HCT116 (cell line): ENCODE results near the gene NANOGP8. TPM values are rescaled to one million over a fixed set of nuclear protein-coding genes. Genes with fewer than 3 reads are reported as not detected.

Experiments
- ATAC-seq: fragments of 200-7000 bp; cut with Tn5 transposase; 2 replicates; pipeline ENCODE4 v1.9.1; 2020; ENCODE audit warnings: mild to moderate bottlenecking, moderate library complexity
- BruUV-seq: library from RNA; stranded (reverse); fragments of 400-500 nt; replicated peaks from 2 replicates; lab custom pipeline; 2021; lab: Mats Ljungman, UMichigan
- CTCF ChIA-PET: fragments of 300-600 bp; sonication (Branson Sonifier 250); formaldehyde crosslinking; loops from one replicate; lab custom pipeline; 2021; ENCODE audit warnings: antibody characterized with exemption; lab: Charles Lee
- POLR2A ChIA-PET: fragments of 300-600, 350-600 bp; sonication (Branson Sonifier 250); formaldehyde crosslinking; loops from one replicate; lab custom pipeline; 2021; ENCODE audit warnings: antibody characterized with exemption; lab: Charles Lee
- RAD21 ChIA-PET, 2 experiments: fragments of 300-600 bp; sonication (Branson Sonifier 250); formaldehyde crosslinking; loops; one replicate each; lab custom pipeline; 2023; ENCODE audit warnings: low total read pairs in 2 of 2; ENCODE audit not compliant: uncharacterized antibody in 2 of 2, unreplicated experiment in 2 of 2, low non-redundant PET in 1 of 2; lab: Charles Lee
- DNase-seq: peaks from one replicate; pipeline ENCODE4 v3.0.0-alpha.2; 2010; ENCODE audit warnings: low read depth, low spot score
- H2AFZ ChIP-seq: fragments of 200-600 bp; shearing (Covaris generic), sonication (generic); 2 replicates; pipeline ENCODE4 v1.6.1; 2017; ENCODE audit warnings: low read depth, mixed run types, mixed read lengths, antibody characterized with exemption, low read length; ENCODE audit not compliant: poor library complexity, severe bottlenecking
- H3K27ac ChIP-seq: 2 replicates; pipeline ENCODE4 v1.5.1; 2012; ENCODE audit warnings: low read depth, low read length
- H3K27me3 ChIP-seq: fragments of 200-600 bp; sonication (generic); 2 replicates; pipeline ENCODE4 v1.6.1; 2016; ENCODE audit warnings: mixed run types, low read length, mixed read lengths; ENCODE audit not compliant: insufficient read depth
- H3K36me3 ChIP-seq, 2 experiments: fragments of 200-500 bp in 1 of 2; fragments of 200-600 bp in 1 of 2; sonication (Bioruptor generic) in 1 of 2; sonication (generic) in 1 of 2; 2 replicates each; pipeline versions ENCODE4 v1.5.1 to v1.6.1; 2014 to 2016; ENCODE audit warnings: low read length in 2 of 2, inconsistent platforms in 1 of 2, mixed read lengths in 1 of 2, mixed run types in 1 of 2; ENCODE audit not compliant: insufficient read depth in 2 of 2, control insufficient read depth in 1 of 2
- H3K4me1 ChIP-seq, 2 experiments: fragments of 200-600 bp in 1 of 2; sonication (generic) in 1 of 2; 2 replicates each; pipeline versions ENCODE4 v1.5.1 to v1.6.1; 2012 to 2017; ENCODE audit warnings: low read length in 2 of 2, inconsistent platforms in 1 of 2, mild to moderate bottlenecking in 1 of 2, mixed read lengths in 1 of 2, mixed run types in 1 of 2, moderate library complexity in 1 of 2; ENCODE audit not compliant: insufficient read depth in 2 of 2, control insufficient read depth in 1 of 2
- H3K4me2 ChIP-seq: fragments of 200-600 bp; sonication (generic); 2 replicates; pipeline ENCODE4 v1.6.1; 2017; ENCODE audit warnings: mixed run types, low read length, mixed read lengths
- H3K4me3 ChIP-seq, 2 experiments: fragments of 200-600 bp in 1 of 2; sonication (generic) in 1 of 2; replicated peaks in 1 of 2; 2 replicates each; pipeline ENCODE4 v1.5.1; 2011 to 2016; ENCODE audit warnings: low read length in 2 of 2, control low read depth in 1 of 2, low read depth in 1 of 2, mild to moderate bottlenecking in 1 of 2, mixed read lengths in 1 of 2, mixed run types in 1 of 2
- H3K79me2 ChIP-seq: fragments of 200-600 bp; sonication (generic); 2 replicates; pipeline ENCODE4 v1.6.1; 2017; ENCODE audit warnings: mild to moderate bottlenecking, mixed run types, low read length, moderate library complexity, mixed read lengths; ENCODE audit not compliant: insufficient read depth
- H3K9ac ChIP-seq: fragments of 200-600 bp; sonication (generic); 2 replicates; pipeline ENCODE4 v1.6.1; 2016; ENCODE audit warnings: low read length, mixed read lengths
- H3K9me2 ChIP-seq: fragments of 200-600 bp; sonication (generic), shearing (Covaris generic); 2 replicates; pipeline ENCODE4 v1.6.1; 2017; ENCODE audit warnings: mixed run types, mild to moderate bottlenecking, moderate library complexity; ENCODE audit not compliant: insufficient read depth
- H3K9me3 ChIP-seq, 2 experiments: fragments of 200-500 bp in 1 of 2; fragments of 200-600 bp in 1 of 2; sonication (Bioruptor generic) in 1 of 2; sonication (generic) in 1 of 2; 2 replicates each; pipeline ENCODE4 v1.6.1; 2014 to 2017; ENCODE audit warnings: low read length in 2 of 2, mixed read lengths in 2 of 2, inconsistent platforms in 1 of 2, low read depth in 1 of 2, mild to moderate bottlenecking in 1 of 2, mixed run types in 1 of 2, moderate library complexity in 1 of 2; ENCODE audit not compliant: control insufficient read depth in 1 of 2, insufficient read depth in 1 of 2
- H4K20me1 ChIP-seq: fragments of 200-600 bp; sonication (generic), shearing (Covaris generic); 2 replicates; pipeline ENCODE4 v1.6.1; 2017; ENCODE audit warnings: mixed run types, mild to moderate bottlenecking, moderate library complexity; ENCODE audit not compliant: insufficient read depth
- ATF3 ChIP-seq: IDR thresholded peaks from 2 replicates; pipeline ENCODE4 v1.6.1; 2012
- CBX3 ChIP-seq: IDR thresholded peaks from 2 replicates; pipeline ENCODE4 v1.6.1; 2012; ENCODE audit warnings: low read depth
- ELF1 ChIP-seq: IDR thresholded peaks from 2 replicates; pipeline ENCODE4 v1.6.1; 2012; ENCODE audit warnings: low read depth, borderline replicate concordance
- EZH2 ChIP-seq: fragments of 200-600 bp; sonication (generic); IDR thresholded peaks from 2 replicates; pipeline ENCODE4 v1.6.1; 2017; ENCODE audit warnings: antibody characterized with exemption, mixed run types
- FOSL1 ChIP-seq: IDR thresholded peaks from 2 replicates; pipeline ENCODE4 v1.6.1; 2012; ENCODE audit warnings: low read depth
- POLR2AphosphoS5 ChIP-seq: IDR thresholded peaks from 2 replicates; pipeline ENCODE4 v1.6.1; 2011; ENCODE audit warnings: mild to moderate bottlenecking, low read depth, low read length, moderate library complexity
- RAD21 ChIP-seq: IDR thresholded peaks from 2 replicates; pipeline ENCODE4 v1.6.1; 2012; ENCODE audit warnings: low read depth, mild to moderate bottlenecking
- SP1 ChIP-seq: IDR thresholded peaks from 2 replicates; pipeline ENCODE4 v1.6.1; 2012; ENCODE audit warnings: low read depth
- ZNF274 ChIP-seq: fragments of 200-500 bp; sonication (Bioruptor generic); IDR thresholded peaks from 2 replicates; pipeline ENCODE4 v1.6.1; 2014; ENCODE audit warnings: mild to moderate bottlenecking, low read depth, low read length, inconsistent platforms
- intact Hi-C: fragments of 100-400 bp; cut with micrococcal nuclease; formaldehyde crosslinking; loops from 2 replicates; pipeline ENCODE4 v1.10.0; 2022
- total RNA-seq: library from RNA; stranded (reverse); gene quantifications from one replicate; pipeline ENCODE4 v1.2.1, GENCODE V29; 2021; ENCODE audit not compliant: unreplicated experiment
- TF ChIP-seq, protein P1 (sequence below): IDR thresholded peaks from 2 replicates; pipeline ENCODE4 v1.6.1; 2011; ENCODE audit warnings: mild to moderate bottlenecking, low read length, moderate library complexity; ENCODE audit not compliant: insufficient replicate concordance; ENCODE audit errors: extremely low read depth

Gene NANOGP8
- total RNA-seq, 1 experiment from 2014 or later, result not detected

GRCh38 chr15:35043373-35044095, 41.6 kb downstream of the NANOGP8 start (continued):
- TF ChIP-seq FOSL1 (no peak), SP1 (no peak)

- H3K36me3 ChIP-seq, result no peaks in the 10 kb centered on the region
- no peak for DNase-seq
- no peak overlapping the region for H3K4me2 ChIP-seq
- ChIA-PET CTCF (no interaction called here), POLR2A (no interaction called here), RAD21 (no interaction called here)
- H3K4me3 ChIP-seq, result no peak overlapping the region
- no peaks in the 10 kb centered on the region for H4K20me1 ChIP-seq
- BruUV-seq, result no TSS peak
- no peaks in the 10 kb centered on the region for H3K79me2 ChIP-seq
- no peaks in the 10 kb centered on the region for H3K9me2 ChIP-seq
- H2AFZ ChIP-seq, result no peak overlapping the region
- ATAC-seq, result no peak
- TF ChIP-seq EZH2 (no peak), ELF1 (no peak), POLR2AphosphoS5 (no peak), ZNF274 (no peak), ATF3 (no peak), RAD21 (no peak), CBX3 (no peak)
- TF ChIP-seq, protein P1, sequence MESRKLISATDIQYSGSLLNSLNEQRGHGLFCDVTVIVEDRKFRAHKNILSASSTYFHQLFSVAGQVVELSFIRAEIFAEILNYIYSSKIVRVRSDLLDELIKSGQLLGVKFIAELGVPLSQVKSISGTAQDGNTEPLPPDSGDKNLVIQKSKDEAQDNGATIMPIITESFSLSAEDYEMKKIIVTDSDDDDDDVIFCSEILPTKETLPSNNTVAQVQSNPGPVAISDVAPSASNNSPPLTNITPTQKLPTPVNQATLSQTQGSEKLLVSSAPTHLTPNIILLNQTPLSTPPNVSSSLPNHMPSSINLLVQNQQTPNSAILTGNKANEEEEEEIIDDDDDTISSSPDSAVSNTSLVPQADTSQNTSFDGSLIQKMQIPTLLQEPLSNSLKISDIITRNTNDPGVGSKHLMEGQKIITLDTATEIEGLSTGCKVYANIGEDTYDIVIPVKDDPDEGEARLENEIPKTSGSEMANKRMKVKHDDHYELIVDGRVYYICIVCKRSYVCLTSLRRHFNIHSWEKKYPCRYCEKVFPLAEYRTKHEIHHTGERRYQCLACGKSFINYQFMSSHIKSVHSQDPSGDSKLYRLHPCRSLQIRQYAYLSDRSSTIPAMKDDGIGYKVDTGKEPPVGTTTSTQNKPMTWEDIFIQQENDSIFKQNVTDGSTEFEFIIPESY, result no peak
- peaks cover 0 to 4% of the 10 kb centered on the region in 2 experiments; a peak in 1 of 4 replicates for H3K4me1 ChIP-seq
- H3K9ac ChIP-seq, result no peak overlapping the region
- intact Hi-C loops, result no loop called here
- no peak overlapping the region for H3K27ac ChIP-seq
- no peaks in the 10 kb centered on the region for H3K27me3 ChIP-seq
- no peaks in the 10 kb centered on the region for H3K9me3 ChIP-seq
Observed at GRCh38 chr15:35040339-35041255, 44.5 kb downstream of the NANOGP8 start.
